GM19025 (cell line): ENCODE results near the gene DDB1.
A peak's percentile ranks its signal among the peaks of the same experiment; 100 is the strongest.

Experiments used
- ATAC-seq: cut with Tn5 transposase; IDR thresholded peaks from one replicate; pipeline ENCODE4 v1.9.1; 2021; ENCODE audit warnings: mild to moderate bottlenecking, low read depth, moderate library complexity; ENCODE audit not compliant: unreplicated experiment

Gene DDB1

GRCh38 chr11:61332797-61333549 is at the start of gene DDB1, which contains the start of gene TKFC:
Gene DDB1, minus strand, starts transcription at chr11:61333105. Its CDS starts 137 bp downstream, at chr11:61332968.
Gene TKFC, plus strand, starts transcription at chr11:61333228. Its CDS starts 1,501 bp downstream, at chr11:61334729.
- ATAC-seq = peak; percentile 88

GRCh38 chr11:61380884-61381283 is 48.0 kb upstream of the DDB1 start:
- no peak for ATAC-seq

DNA sequence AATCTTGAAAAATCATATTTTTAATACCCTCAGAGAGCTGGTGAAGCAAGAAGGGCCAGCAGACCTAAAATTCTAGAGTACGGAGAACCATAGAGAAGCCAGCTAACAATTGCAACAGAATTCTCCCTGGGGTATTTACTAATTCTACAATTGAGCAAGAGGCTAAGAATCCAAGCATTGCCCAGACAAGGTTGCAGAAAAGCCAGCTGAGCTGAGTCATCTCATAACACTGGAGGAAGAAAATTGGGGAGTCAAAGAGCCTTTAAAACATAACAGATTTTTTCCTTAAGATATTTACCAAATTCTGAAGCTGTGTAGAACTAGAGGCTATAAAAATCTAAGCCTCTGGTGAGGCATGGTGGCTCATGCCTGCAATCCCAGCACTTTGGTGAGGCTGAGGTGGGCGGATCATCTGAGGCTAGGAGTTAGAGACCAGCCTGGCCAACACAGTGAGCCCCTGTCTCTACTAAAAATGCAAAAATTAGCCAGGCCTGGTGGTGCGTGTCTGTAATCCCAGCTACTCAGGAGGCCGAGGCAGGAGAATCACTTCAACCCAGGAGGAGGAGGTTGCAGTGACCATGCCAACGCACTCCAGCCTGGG is 45.9 kb upstream of the DDB1 start:
- no peak for ATAC-seq

DNA sequence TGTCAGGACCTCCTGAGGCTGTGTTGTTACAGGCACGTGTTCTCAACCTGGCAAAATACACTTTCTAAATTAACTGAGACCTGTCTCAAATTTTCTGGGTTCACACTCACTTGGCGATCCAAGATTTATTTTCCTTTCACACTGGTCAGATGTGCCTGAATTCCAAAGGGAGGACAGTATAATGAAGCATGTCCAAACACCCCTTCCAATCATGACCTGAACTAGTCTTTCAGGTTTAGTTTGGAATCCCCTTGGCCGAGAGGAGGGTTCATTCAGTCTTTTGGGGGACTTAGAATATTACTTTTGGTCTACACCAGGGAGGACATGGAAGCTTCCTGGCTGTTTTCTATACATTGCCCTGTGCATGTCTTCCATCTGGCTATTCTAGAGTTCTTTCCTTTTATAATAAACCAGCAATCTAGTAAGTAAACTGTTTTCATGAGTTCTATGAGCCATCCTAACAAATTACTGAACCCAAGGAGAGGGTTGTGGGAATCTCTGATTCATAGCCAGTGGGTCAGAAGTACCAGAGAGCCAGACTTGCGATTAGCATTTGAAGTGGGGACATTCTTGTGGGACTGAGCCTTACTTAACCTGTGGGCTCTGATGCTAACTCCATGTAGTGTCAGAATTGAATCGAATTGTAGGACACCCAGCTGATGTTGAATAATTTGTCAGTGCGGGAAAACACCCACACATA is 44.7 kb upstream of the DDB1 start:
- no peak for ATAC-seq

DNA sequence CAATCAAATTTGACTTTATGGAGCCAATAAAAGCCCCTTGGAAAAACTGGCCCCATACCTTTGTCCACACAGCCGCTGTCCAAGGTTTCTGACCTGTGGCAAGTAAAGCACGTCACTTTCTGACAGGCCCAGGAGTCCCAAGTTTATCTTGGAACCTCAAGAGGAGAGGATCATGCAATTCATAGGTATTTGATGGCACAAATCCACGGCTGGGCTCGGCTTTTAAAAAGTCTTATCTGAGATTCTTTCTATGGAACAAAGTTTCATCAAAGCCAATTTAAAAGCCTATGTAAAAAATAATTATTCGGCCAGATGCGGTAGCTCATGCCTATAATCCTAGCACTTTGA is 42.8 kb upstream of the DDB1 start:
- no peak for ATAC-seq

DNA sequence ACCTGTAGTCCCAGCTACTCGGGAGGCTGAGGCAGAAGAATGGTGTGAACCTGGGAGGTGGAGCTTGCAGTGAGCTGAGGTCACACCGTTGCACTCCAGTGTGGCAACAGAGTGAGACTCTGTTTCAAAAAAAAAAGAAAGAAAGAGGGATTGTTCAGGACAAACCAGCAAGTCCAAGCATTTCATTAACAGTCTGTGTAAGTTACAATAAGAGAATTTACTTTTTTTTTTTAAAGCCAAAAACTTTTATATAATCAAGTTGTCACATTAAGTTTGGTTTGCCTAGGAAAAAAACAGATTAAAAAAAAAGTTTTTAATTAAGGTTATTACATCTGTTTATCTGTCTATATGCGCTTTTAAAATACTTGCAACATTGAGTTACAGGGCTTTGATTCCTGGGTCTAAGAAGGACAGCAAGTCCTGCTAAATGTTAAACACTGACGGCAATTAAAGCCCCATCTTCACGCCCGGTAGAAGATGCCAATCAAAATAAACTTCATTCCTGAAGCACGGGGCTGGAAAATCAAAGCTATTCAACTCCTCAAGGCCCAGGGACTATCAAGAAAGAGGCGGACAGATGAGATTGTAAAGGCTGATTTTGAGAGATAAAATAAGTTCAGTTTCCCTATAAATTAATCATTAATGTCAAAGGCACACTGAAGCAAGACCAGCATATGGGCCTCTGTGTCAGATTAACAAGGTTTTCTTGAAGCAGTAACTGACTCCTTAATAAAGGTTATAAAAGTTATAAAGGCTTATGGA is 39.9 kb upstream of the DDB1 start:
- ATAC-seq = no peak

DNA sequence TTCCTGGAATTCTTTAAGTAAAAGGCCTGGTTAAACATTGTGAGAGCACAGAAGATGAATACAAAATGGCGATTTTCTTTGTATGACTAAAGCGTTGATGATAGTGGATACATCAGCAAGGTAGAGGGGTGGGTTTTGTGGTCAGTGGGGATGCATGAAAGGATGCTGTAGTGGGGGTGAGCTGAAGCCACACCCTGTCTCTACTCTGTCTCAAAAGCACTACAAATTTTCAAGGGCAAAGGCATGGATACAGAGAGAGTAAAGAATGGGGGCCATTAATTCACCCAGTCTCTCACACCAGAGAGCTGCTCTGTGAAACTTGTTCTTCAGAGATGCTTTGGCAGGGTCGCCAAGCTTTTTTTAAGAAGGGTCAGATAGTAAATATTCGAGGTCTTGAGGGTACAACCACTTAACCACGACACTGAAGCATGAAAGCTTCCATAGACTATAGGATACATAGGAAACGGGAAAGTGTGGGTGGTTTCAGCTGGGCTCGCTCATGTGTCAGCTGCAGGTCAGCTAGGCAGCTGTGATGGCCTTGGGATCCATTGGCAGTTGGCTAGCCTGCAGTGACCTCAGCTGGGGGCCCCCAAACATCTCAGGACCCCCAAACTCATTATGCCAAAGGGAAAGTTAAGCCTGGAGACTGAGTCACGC is 37.6 kb upstream of the DDB1 start:
- no peak for ATAC-seq

- ATAC-seq = no peak
These were observed 36.8 kb upstream of the DDB1 start for GRCh38 chr11:61369372-61370348.

- no peak for ATAC-seq
These were observed 35.7 kb upstream of the DDB1 start for GRCh38 chr11:61368646-61369045.

DNA sequence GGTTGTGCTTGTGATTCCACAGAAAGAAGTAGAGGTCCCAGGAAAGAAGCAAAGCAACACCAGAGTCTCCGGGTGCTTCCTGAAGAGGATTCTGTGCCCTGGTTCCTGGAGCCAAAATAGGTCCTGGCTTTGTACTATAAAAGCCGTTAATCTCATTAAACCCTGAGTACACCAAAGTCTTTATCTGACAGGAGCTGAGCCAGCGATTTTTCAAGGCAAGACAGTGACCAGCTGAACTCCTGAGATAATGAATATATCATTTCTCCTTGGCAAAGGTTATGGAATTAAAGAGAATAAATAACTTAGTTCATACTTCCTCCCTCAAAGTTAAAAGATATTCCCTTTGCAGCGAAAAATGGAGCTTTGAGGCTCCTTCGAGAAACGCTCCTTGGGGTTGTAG is 34.5 kb upstream of the DDB1 start:
- no peak for ATAC-seq

GRCh38 chr11:61364012-61364675 is 31.2 kb upstream of the DDB1 start:
- ATAC-seq = no peak

DNA sequence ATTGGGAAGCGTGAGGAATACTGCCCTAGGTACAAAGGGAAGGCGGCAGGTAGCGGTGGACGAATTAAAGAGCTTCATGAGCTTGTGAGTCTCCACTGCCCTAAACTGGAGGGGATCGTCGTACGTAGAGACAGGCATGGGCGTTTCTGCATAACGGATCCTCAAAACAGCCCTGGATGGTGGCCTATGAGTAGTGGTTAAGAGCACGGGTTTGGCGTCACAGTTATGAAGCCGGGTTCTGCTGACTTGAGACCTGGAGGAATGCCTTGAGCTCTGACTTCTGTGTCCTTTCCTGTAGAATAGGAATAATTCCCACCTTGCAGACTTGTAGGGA is 29.6 kb upstream of the DDB1 start:
- no peak for ATAC-seq

GRCh38 chr11:61361741-61362541 is 29.0 kb upstream of the DDB1 start, which contains the start of the genes CYB561A3 and TMEM138:
Gene CYB561A3, minus strand, starts transcription at chr11:61361882. Its CDS starts 5,169 bp downstream, at chr11:61356713.
Gene TMEM138, plus strand, starts transcription at chr11:61362374. Its CDS starts 2,017 bp downstream, at chr11:61364391.
- ATAC-seq = peak; percentile 81

DNA sequence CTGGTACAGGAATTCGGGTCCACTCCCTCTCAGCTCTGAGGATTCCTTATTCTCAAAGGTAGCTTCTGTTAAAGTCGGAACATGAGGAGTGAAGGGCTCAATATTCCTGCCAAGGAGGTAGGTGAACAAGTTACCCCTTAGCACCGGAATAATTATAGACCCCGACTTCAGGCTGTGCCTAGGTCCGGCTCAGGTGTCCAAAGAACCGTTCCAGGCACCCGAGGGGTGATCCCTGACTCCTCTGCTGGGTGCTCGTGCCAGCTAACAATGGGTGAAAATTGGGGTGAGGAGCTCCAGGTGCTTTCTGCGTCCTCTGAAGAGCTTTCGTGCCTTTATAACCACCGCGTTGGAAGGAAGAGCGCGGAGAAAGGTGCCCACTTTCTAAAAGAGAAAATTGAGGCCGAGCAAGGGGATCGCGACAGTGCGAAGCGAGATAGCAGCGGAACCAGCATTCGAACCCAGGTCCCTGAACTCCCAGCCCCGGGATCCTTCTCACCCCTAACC is 28.4 kb upstream of the DDB1 start:
- ATAC-seq = no peak

DNA sequence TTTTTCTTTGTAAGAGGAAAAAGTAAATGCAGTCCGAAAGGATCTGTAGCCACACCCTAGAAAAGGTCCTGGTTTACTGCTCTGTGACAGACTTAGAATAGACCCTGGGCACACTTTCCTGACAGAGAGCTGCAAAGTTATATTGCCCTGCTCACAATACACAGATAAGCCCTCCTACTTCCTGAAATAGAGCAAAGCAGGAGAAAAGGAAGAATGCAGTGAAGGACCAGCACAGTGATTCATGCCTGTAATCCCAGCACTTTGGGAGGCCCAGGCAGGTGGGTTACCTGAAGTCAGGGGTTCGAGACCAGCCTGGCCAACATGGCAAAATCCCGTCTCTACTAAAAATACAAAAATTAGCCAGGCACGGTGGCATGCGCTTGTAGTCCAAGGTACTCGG is 26.6 kb upstream of the DDB1 start:
- ATAC-seq = no peak

DNA sequence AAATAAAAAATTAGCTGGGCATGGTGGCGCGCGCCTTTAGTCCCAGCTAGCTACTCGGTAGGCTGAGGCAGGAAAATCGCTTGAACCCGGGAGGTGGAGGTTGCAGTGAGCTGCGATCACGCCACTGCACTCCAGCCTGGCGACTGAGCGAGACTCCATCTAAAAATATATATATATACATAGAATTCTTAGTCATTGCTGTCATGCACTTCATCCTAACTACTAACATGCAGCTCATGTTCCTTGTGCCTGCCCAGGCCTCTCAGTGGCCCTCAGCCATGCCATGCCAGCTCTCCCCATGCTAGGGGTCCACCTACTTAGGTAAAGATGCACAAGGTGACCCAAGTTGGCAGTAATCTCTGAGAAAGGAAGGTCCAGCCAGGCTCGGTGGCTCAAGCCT is 25.7 kb upstream of the DDB1 start:
- no peak for ATAC-seq

DNA sequence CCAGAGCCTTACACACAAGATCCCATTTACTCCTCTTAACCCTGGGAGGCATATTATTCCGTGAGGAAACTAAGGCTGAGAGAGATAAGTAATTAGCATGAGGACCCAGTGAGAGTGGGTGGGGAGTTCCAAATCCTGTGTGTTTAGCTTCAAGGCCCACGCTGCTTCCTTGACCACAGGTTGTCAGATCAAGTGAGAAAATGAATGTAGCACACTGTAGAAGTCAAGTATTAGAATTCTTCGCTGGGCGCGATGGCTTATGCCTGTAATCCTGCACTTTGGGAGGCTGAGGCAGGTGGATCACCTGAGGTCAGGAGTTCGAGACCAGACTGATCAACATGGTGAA is 25.0 kb upstream of the DDB1 start:
- no peak for ATAC-seq
